ENCODE measurements around the gene LRRK1. TPM values are rescaled to one million over a fixed set of nuclear protein-coding genes. Genes with fewer than 3 reads are reported as not detected.
A peak's percentile ranks its signal among the peaks of the same experiment; 100 is the strongest.

LRRK1 gene
- total RNA-seq (1 to 10 TPM; 5.2 to 5.3 TPM), polyA plus RNA-seq (ENCODE audit: insufficient read length in 2 of 2) (1 to 10 TPM; 5.0 to 5.1 TPM)
- long read RNA-seq, donor 1, partial matches to known transcripts: 0 of 14 reads
- long read RNA-seq, donor 1, other reads (novel, unspliced or antisense): 14 of 14 reads
- long read RNA-seq, donor 2, partial matches to known transcripts: 0 of 1 reads
- long read RNA-seq, donor 2, other reads (novel, unspliced or antisense): 0 of 1 reads
- long read RNA-seq, donor 3, partial matches to known transcripts: 0 of 1 reads
- long read RNA-seq, donor 3, other reads (novel, unspliced or antisense): 0 of 1 reads
- long read RNA-seq, donor 4: 0 reads

- DNase-seq (ENCODE audit: low read depth in 4 of 6, low spot score in 6 of 6): peak in 2 of 6 donors; percentile 47 to 82
- under 1% methylated on average over 82 of the region's 87 CpGs for WGBS (ENCODE audit: insufficient coverage)
These were observed at the start of gene LRRK1 for GRCh38 chr15:100918690-100919480. TSS of gene LRRK1 (plus strand) at chr15:100919357. CDS start at chr15:100924633, 5,276 bp downstream.

GRCh38 chr15:100873029-100873677 is 46.0 kb upstream of the LRRK1 start:
- H3K4me1 ChIP-seq (ENCODE audit: control insufficient read depth, insufficient read depth, low read length): no peaks in the 10 kb centered on the region
- H3K27me3 ChIP-seq (ENCODE audit: control insufficient read depth, insufficient read depth, low read length): peaks cover 24% of the 10 kb centered on the region
- no peak overlapping the region for H3K4me3 ChIP-seq (ENCODE audit: low read depth, low read length)
- peak; percentile 43 to 94 (median 66) for DNase-seq (ENCODE audit: low read depth in 4 of 6, low spot score in 6 of 6)
- no peaks in the 10 kb centered on the region for H3K36me3 ChIP-seq (ENCODE audit: control insufficient read depth, insufficient read depth, low read length)
- no peak overlapping the region for H3K27ac ChIP-seq (ENCODE audit: low read depth, low read length)
- 100% methylated on average over 1 of the region's 2 CpGs for WGBS (ENCODE audit: insufficient coverage)
- no peaks in the 10 kb centered on the region for H3K9me3 ChIP-seq (ENCODE audit: control insufficient read depth, insufficient read depth, low read length)

More at GRCh38 chr15:100918690-100919480, at the start of gene LRRK1:
- Histone ChIP-seq H3K4me3 (ENCODE audit: low read depth, low read length) (peak within 1 kb of the TSS; percentile 47), H3K9me3 (ENCODE audit: control insufficient read depth, insufficient read depth, low read length) (no peaks in the 10 kb centered on the region), H3K27me3 (ENCODE audit: control insufficient read depth, insufficient read depth, low read length) (peaks cover 59% of the 10 kb centered on the region), H3K4me1 (ENCODE audit: control insufficient read depth, insufficient read depth, low read length) (peaks cover 18% of the 10 kb centered on the region), H3K27ac (ENCODE audit: low read depth, low read length) (peak within 1 kb of the TSS; percentile 33), H3K36me3 (ENCODE audit: control insufficient read depth, insufficient read depth, low read length) (no peaks in the 10 kb centered on the region)

- Histone ChIP-seq H3K27me3 (ENCODE audit: control insufficient read depth, insufficient read depth, low read length) (peaks cover 36% of the 10 kb centered on the region), H3K4me1 (ENCODE audit: control insufficient read depth, insufficient read depth, low read length) (peaks cover 4% of the 10 kb centered on the region)
- no CpG with 5 or more reads among the region's 2 CpGs for WGBS (ENCODE audit: insufficient coverage)
These were observed 43.7 kb upstream of the LRRK1 start for GRCh38 chr15:100875495-100875894.

GRCh38 chr15:100875976-100876375 is 43.2 kb upstream of the LRRK1 start:
- Histone ChIP-seq H3K9me3 (ENCODE audit: control insufficient read depth, insufficient read depth, low read length) (no peaks in the 10 kb centered on the region), H3K27ac (ENCODE audit: low read depth, low read length) (no peak overlapping the region), H3K27me3 (ENCODE audit: control insufficient read depth, insufficient read depth, low read length) (peaks cover 41% of the 10 kb centered on the region), H3K4me3 (ENCODE audit: low read depth, low read length) (no peak overlapping the region), H3K36me3 (ENCODE audit: control insufficient read depth, insufficient read depth, low read length) (no peaks in the 10 kb centered on the region), H3K4me1 (ENCODE audit: control insufficient read depth, insufficient read depth, low read length) (peaks cover 8% of the 10 kb centered on the region)
- DNase-seq (ENCODE audit: low read depth in 4 of 6, low spot score in 6 of 6): no peak
- whole genome bisulfite sequencing (ENCODE audit: insufficient coverage): 100% methylated on average over 3 of the region's 7 CpGs

More at GRCh38 chr15:100875495-100875894, 43.7 kb upstream of the LRRK1 start:
- Histone ChIP-seq H3K9me3 (ENCODE audit: control insufficient read depth, insufficient read depth, low read length) (no peaks in the 10 kb centered on the region), H3K36me3 (ENCODE audit: control insufficient read depth, insufficient read depth, low read length) (no peaks in the 10 kb centered on the region), H3K27ac (ENCODE audit: low read depth, low read length) (no peak overlapping the region), H3K4me3 (ENCODE audit: low read depth, low read length) (no peak overlapping the region)
- no peak for DNase-seq (ENCODE audit: low read depth in 4 of 6, low spot score in 6 of 6)

- no peaks in the 10 kb centered on the region for H3K36me3 ChIP-seq (ENCODE audit: control insufficient read depth, insufficient read depth, low read length)
These were observed 41.6 kb upstream of the LRRK1 start for GRCh38 chr15:100877551-100877950.

GRCh38 chr15:100878130-100878529 is 41.0 kb upstream of the LRRK1 start:
- H3K9me3 ChIP-seq (ENCODE audit: control insufficient read depth, insufficient read depth, low read length): no peaks in the 10 kb centered on the region
- H3K4me3 ChIP-seq (ENCODE audit: low read depth, low read length): no peak overlapping the region
- no peaks in the 10 kb centered on the region for H3K36me3 ChIP-seq (ENCODE audit: control insufficient read depth, insufficient read depth, low read length)
- DNase-seq (ENCODE audit: low read depth in 4 of 6, low spot score in 6 of 6): no peak
- H3K27ac ChIP-seq (ENCODE audit: low read depth, low read length): no peak overlapping the region
- 71% methylated on average over 9 of the region's 11 CpGs for WGBS (ENCODE audit: insufficient coverage)
- H3K27me3 ChIP-seq (ENCODE audit: control insufficient read depth, insufficient read depth, low read length): peaks cover 59% of the 10 kb centered on the region
- H3K4me1 ChIP-seq (ENCODE audit: control insufficient read depth, insufficient read depth, low read length): peaks cover 8% of the 10 kb centered on the region

More at GRCh38 chr15:100877551-100877950, 41.6 kb upstream of the LRRK1 start:
- H3K4me1 ChIP-seq (ENCODE audit: control insufficient read depth, insufficient read depth, low read length): peaks cover 8% of the 10 kb centered on the region
- no peaks in the 10 kb centered on the region for H3K9me3 ChIP-seq (ENCODE audit: control insufficient read depth, insufficient read depth, low read length)
- no peak overlapping the region for H3K27ac ChIP-seq (ENCODE audit: low read depth, low read length)
- no peak for DNase-seq (ENCODE audit: low read depth in 4 of 6, low spot score in 6 of 6)
- 90% methylated on average over 9 of the region's 10 CpGs for WGBS (ENCODE audit: insufficient coverage)
- H3K27me3 ChIP-seq (ENCODE audit: control insufficient read depth, insufficient read depth, low read length): peaks cover 55% of the 10 kb centered on the region
- H3K4me3 ChIP-seq (ENCODE audit: low read depth, low read length): no peak overlapping the region

- H3K27ac ChIP-seq (ENCODE audit: low read depth, low read length): no peak overlapping the region
- no peaks in the 10 kb centered on the region for H3K36me3 ChIP-seq (ENCODE audit: control insufficient read depth, insufficient read depth, low read length)
- H3K9me3 ChIP-seq (ENCODE audit: control insufficient read depth, insufficient read depth, low read length): no peaks in the 10 kb centered on the region
- H3K4me3 ChIP-seq (ENCODE audit: low read depth, low read length): no peak overlapping the region
- H3K27me3 ChIP-seq (ENCODE audit: control insufficient read depth, insufficient read depth, low read length): peaks cover 63% of the 10 kb centered on the region
- H3K4me1 ChIP-seq (ENCODE audit: control insufficient read depth, insufficient read depth, low read length): peaks cover 8% of the 10 kb centered on the region
- DNase-seq (ENCODE audit: low read depth in 4 of 6, low spot score in 6 of 6): no peak
- 9% methylated on average over 7 of the region's 12 CpGs for WGBS (ENCODE audit: insufficient coverage)
These were observed 40.5 kb upstream of the LRRK1 start for GRCh38 chr15:100878648-100879047.

GRCh38 chr15:100879061-100879463 is 40.1 kb upstream of the LRRK1 start:
- H3K9me3 ChIP-seq (ENCODE audit: control insufficient read depth, insufficient read depth, low read length): no peaks in the 10 kb centered on the region
- no peak overlapping the region for H3K27ac ChIP-seq (ENCODE audit: low read depth, low read length)
- no peak overlapping the region for H3K4me3 ChIP-seq (ENCODE audit: low read depth, low read length)
- peaks cover 59% of the 10 kb centered on the region for H3K27me3 ChIP-seq (ENCODE audit: control insufficient read depth, insufficient read depth, low read length)
- no peaks in the 10 kb centered on the region for H3K36me3 ChIP-seq (ENCODE audit: control insufficient read depth, insufficient read depth, low read length)
- peak in 1 of 6 donors; percentile 21 for DNase-seq (ENCODE audit: low read depth in 4 of 6, low spot score in 6 of 6)
- under 1% methylated on average over 62 of the region's 62 CpGs for WGBS (ENCODE audit: insufficient coverage)
- H3K4me1 ChIP-seq (ENCODE audit: control insufficient read depth, insufficient read depth, low read length): peaks cover 8% of the 10 kb centered on the region

GRCh38 chr15:100879464-100880138 is 39.6 kb upstream of the LRRK1 start, which contains the start of gene ALDH1A3:
TSS of gene ALDH1A3 (plus strand) at chr15:100879831. CDS start at chr15:100879908, 77 bp downstream.
- under 1% methylated on average over 91 of the region's 93 CpGs for WGBS (ENCODE audit: insufficient coverage)
- peak in 1 of 6 donors; percentile 29 for DNase-seq (ENCODE audit: low read depth in 4 of 6, low spot score in 6 of 6)
- no peak within 1 kb of the TSS for H3K27ac ChIP-seq (ENCODE audit: low read depth, low read length)
- peak within 1 kb of the TSS; percentile 32 for H3K4me3 ChIP-seq (ENCODE audit: low read depth, low read length)
- peaks cover 8% of the 10 kb centered on the region for H3K4me1 ChIP-seq (ENCODE audit: control insufficient read depth, insufficient read depth, low read length)
- no peaks in the 10 kb centered on the region for H3K36me3 ChIP-seq (ENCODE audit: control insufficient read depth, insufficient read depth, low read length)
- H3K27me3 ChIP-seq (ENCODE audit: control insufficient read depth, insufficient read depth, low read length): peaks cover 59% of the 10 kb centered on the region
- H3K9me3 ChIP-seq (ENCODE audit: control insufficient read depth, insufficient read depth, low read length): no peaks in the 10 kb centered on the region
